Measurements from ENCODE around the gene CELF4.
"Not testable (repeated sequence)": the region's sequence is repeated elsewhere in the genome, so short reads cannot be mapped to it uniquely, and the experiment has no call there.

Gene CELF4

DNA sequence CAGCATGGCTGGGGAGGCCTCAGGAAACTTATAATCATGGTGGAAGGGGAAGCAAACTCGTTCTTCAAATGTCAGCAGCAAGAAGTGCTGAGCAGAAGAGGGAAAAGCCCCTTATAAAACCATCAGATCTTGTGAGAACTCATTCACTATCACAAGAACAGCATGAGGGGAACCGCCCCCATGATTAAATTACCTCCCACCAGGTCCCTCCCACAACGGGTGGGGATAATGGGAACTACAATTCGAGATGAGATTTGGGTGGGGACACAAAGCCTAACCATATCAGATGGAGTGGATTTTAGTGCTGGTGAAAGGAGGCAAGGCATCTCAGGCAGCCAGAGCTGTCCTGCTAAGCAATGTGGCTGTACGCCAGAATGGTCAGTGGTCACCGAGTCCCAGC is 104.3 kb downstream of the CELF4 start:
- not testable (repeated sequence) for ATAC-seq, DNase-seq

DNA sequence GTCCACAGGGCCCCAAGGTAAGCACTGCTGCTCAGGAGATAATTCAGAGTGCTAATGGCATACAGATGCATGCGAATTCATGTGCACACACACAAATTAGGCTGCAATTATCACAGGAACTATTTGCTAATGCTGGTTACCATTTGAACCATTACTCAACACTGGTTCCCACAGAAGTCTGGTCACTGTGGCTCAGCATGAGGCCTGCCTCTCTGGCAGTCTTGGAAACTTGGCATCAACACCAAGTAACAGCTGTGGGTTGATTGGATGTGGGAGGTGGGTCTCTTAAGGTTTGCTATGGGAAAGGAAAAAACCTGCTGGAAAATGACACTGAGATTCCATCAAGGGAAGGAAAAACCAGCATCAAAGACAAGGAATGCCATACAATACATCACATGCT is 105.0 kb downstream of the CELF4 start:
- ATAC-seq (no peak), DNase-seq (no peak)

DNA sequence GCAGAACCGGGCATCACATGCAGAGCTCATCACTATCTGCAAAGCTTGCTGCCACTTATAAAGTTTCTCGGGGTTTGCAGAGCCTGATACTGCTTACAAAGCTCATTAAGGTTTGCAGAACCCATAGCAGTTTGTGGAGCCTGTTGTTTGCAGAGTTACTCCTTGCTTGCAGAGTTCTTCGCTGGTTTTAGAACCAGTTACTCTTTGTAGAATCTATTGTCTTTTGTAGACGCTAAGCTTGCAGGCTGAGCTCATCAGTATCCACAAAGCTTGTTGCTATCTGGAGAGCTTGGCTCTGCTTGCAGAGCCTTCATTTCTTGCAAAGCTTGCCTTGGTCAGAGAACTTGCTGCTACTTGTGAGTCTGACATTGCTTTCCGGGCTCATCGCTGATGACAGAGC is 106.9 kb downstream of the CELF4 start:
- DNase-seq (no peak), ATAC-seq (no peak)

DNA sequence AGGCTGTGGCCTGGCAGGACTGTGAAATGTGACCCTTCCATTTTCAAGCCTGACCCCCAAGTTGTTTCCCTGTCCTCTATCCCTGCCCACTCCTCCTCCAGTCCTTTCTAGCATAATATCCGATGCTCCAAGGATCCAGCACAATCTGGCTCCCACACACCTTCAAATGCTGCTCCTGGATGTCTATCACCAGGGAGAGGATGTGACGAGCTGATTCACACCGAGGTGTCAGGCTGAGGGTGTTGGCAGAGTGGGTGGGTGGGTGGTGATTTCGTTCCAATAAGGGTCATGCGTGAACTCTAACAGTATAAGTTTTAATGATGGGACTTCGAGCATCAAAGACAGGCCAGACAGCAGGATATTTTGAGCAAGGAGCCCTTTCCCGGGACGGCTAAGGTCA is 107.8 kb downstream of the CELF4 start:
- DNase-seq (no peak), ATAC-seq (no peak)

DNA sequence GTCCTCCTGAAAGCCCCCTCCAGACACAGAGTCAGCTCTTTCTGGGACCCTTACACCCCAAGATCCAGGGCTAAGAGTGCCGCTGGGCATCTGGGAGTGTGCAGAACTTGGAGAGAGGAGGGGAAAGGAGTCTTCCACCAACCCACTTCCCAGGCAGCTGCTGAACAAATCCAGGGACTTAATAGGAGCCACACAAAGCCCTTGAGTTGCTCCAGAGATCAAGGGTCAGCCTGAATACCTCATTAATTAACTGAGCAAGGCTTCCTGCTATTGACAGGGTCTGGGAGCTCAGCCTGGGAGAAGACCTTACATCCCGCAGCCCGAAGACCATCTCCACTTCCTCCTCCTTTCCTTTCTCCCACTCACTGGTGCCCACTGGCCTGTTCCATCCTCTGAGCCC is 108.3 kb downstream of the CELF4 start:
- no peak for ATAC-seq
- DNase-seq = no peak

DNA sequence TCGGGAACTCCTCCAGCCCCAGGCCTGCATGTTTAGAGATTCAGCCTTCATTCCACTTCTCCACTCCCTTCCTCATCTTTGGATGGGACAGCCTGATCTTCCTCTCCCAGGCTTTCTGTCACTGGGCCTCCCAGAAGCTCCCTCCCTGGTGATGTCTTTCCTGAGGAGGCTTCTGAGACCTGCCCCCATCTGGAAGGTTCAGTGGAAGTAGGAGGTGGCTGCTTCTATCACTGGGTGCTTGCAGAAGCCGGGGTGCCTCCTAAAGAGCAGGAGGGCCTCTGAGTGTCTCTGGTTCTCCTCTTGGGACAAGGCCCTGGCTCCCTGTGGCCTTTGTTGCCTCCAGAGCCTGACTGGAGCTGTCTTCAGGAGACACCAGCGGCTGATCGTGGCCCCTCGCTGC is 108.7 kb downstream of the CELF4 start:
- DNase-seq (no peak), ATAC-seq (no peak)

DNA sequence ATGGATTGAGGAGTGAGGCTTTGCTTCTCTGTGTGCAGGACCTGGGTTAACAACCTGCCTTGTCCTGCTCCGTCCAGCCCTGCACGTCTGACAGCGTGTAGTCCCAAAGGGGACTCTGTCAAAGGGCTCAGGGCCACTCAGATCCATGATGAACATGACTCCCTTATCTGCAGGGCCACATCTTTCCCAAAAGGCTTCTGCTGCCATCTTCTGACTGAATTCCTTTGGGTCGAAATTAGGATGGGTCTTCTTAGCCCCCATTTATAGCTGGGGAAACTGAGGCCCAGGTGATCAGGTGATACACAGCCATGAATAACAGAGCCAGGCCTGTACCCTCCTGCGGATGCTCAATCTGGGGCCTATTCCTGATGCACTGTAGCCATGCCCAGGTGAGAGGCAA is 109.2 kb downstream of the CELF4 start:
- DNase-seq = no peak
- ATAC-seq = no peak

DNA sequence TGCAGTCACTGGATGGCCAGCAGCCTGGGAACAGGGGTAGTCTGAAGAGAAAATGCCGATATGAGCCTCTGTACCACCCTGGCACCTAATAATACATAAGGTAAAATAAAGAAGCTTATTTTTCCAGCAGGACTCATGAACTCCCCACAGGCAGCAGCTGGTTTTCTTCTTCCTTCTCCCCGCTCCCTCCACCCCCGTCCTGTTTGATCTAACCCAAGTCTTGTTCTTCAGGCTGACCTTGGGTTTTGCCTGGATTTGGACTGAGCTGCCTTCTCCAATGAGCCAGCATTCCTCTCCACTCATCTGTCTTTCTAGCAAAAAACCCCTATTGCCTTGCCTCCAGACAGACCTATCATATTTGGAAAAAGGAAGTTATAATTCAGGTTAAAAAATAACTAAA is 111.8 kb downstream of the CELF4 start:
- DNase-seq = no peak
- ATAC-seq = no peak

DNA sequence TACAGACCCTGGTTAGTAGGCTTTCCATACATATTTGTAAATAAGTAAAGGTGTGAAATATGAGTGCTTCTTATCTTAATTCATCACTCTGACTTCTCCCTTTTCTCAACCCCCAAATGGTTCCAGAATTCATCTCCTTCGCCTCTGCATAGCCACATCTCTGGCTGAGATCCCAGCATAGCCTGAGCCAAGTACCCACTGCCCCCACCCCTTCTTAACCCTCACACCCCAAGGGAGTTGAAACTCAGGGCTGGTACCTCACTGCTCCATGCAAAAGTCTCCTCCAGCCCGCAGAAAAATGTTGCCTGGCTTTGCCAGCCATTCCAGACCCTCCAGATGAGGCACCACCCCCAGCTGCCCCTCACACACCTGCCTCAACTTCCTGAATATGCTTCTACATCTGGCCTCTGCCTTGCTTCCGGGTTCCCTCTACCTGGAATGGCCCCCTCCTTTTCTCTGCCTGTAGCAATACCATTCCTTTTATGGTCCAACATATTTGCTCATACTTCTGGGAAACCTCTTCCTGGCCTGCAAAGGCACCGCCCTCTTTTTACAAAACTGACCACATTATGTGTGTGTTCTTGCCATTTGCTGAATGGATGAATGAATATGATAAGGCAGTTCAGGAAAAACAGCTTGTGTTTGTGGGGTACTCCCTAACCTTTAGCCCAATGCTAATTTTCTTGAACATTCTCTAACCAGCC is 112.8 kb downstream of the CELF4 start:
- DNase-seq (no peak), ATAC-seq (no peak)

DNA sequence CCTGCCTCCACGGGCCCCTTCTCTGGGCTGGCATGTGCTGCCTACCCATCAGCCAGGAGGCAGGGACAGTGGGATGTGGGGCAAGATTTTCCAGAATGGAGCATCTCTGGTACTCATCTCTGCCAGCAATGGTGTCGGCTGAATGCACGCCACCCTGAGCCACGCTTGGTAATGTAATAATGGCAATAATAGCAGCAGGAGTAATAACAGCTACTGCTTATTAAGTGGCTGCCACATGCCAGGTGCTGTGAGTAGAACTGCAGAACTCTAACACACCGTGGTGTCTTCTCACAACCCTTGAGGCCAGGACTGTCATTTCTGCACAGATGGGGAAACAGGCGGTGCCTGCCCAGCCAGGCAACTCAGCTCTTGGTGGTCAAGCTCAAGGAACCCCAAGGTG is 113.6 kb downstream of the CELF4 start:
- ATAC-seq (no peak), DNase-seq (no peak)

DNA sequence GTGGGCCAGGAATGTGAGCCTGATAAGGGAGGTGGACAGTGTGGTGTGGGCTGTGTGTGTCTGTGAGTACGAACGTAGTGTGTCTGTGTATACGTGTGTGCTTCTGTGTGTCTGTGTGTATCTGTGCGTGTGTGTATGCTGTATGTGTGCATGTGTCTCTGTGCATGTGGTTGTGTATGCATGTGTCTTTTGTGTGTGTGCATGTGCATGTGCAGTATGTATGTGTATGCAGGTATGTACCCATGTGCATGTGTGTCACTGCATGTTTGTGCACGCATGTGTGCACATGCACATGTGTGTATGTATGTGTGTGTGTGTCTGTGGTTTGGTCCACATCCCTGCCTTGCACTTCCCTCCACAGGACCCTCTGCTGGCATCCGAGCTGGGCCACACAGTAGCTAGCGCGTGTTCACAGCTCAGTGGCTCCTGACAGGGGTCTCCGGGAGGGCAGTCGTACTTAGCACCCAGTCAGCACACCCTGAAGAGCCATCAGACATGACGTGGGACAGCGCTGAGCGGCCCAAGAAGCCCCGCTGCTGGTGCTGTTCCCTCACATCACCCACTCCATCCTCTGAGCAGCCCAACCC is 114.3 kb downstream of the CELF4 start:
- DNase-seq (no peak), ATAC-seq (no peak)

DNA sequence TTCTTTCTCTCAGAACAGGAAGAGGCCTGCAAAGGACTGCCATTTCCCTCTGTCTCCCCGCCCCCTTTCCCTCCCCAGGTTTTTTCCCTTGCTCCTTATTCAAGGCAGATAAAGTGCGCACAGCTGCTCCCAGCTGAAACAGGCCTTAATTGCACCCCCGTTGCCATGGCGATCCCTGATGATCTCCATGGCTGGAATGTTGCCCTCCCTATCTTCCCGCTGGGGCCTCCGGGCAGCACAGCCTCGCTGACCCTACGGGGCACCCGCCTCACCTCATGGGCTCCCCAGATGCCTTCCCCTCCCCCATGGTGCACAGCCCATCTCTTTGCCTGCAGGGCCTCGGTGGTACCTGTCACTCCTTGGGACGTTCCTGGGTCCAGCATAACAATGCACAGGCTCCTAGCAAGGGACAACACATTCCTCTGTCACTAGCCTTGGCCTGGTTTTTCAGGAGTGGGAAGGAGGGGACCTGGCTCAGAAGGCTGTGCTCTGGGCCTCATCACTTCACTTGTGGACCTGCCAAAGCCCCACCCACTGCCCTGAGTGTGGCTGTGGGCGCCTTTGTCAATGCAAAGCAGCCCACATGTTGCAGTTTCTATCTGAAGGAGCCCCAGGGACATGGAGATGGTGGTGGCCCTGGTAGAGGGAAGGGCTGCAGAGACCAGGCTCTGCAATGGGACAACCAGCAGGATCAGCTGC is 115.0 kb downstream of the CELF4 start:
- no peak for ATAC-seq
- DNase-seq = no peak

DNA sequence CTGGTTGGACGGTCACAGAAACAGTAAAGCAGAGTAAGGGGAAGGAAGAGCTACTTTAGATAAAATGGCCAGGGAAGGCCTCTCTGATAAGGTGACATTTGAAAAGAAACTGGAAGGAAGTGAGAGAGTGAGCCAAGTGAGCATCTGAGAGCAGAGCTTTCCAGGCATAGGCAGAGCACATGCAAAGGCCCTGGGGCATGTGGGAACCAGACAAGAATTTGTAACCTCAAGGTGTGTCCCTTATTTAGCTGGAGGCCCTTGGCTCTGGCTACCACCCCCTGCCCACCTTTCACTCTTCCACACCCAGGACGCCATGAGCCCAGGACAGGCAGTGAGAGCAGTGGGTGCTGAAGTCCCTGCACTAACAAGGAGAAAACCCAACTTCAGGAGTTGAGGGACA is 116.0 kb downstream of the CELF4 start:
- no peak for DNase-seq

DNA sequence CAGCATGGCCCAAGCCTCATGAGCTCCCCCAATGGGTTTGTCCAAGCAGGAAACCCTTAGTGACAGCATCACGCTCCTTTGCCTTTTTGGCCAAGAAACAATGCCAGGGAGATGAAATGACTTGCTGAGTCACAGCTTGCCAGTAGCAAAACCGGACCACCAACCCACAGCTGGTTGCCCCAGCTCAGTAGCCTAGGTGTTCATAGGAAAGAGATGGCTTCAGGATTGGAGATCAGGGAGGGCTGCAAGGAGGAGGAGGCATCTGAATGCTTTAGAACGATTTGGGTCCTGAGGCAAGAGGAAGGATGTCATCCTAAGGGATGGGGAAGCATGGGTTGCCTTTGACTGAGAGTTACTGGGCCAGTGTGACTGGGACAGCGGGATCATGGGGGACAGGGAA is 116.7 kb downstream of the CELF4 start:
- ATAC-seq (no peak), DNase-seq (no peak)

More for the DNA sequence above, 116.0 kb downstream of the CELF4 start:
- ATAC-seq = no peak

DNA sequence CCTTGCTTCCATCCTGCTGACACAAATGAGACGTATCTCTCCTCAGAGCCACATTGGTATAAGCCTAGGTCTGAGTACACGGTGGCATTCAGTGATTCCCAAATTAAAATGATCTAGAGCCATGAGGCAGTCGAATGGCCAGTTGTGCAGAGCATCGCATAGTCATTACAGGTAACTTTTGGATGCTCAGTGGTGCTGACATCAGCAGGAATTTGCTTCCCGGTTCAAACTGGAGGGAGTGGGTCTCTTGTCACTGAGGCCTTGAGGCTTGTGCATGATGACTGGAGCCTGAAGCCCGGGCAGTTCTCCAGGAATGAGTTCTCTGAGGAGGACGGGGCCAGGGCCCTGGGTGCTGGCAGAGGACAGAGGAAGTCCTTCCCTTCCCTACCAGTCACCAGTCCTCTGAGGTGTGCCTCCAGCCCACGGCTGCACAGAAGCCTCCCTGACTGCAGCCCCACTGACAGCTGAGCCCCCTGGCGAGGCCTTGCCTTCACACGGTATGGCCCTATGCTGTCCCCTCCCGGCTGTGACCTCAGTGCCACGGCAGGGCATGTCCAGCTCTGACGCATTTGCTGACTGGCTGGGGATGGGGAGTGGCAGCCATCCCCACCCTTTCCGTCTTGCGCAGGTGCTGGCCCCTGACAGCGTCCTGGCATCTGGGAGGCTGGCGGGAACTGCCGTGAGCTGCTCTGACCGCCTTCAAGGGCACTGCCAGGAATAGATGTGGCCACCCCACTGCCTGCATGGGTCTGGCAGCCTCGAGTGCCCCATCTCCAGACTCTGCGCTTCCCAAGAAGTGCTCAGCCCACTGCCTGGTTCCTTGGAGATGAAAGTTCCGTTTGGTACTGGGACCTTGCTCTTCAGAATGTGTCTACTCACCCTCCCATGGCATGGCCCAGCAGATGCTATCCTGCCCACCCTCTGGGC is 117.4 kb downstream of the CELF4 start:
- ATAC-seq = no peak
- DNase-seq = no peak

DNA sequence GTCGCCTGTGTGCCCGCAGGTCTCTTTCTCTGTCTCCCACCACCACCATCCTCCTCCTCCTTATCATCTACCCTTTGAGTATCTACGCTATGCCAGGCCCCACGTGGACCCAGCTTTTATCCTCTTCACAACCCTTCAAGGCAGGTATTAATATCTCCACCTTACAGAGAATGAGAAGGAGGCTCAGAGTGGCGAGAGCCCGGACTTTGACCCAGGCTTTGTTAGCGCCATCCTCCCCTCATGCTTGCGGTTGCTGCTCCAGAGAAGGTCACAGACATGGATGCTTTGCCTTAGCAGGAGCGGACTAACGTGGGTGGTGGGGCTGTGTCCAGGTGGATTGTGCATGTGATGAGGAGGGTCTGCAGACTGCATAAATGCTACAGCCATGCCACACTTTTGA is 119.8 kb downstream of the CELF4 start:
- no peak for DNase-seq
- ATAC-seq = no peak

DNA sequence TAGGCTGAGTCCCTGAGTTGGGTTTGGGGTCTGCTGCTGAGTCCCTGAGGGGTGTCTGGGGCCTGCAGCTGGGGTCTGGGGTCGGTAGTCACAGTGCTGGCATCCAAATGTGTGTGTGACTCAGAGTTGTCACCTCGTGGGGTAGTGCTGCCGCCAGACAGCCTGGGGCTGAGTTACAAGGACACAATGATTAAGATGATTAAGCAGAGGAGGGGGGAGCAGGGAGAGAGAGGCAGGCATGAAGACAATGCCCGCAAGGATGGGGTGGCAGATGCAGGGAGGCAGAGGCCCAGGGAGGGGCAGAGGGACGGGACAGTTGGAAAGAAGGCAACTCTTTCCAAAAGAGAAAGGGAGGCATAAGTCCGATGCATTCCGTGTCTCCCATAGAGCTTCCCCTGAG is 120.2 kb downstream of the CELF4 start:
- no peak for ATAC-seq
- DNase-seq = no peak

DNA sequence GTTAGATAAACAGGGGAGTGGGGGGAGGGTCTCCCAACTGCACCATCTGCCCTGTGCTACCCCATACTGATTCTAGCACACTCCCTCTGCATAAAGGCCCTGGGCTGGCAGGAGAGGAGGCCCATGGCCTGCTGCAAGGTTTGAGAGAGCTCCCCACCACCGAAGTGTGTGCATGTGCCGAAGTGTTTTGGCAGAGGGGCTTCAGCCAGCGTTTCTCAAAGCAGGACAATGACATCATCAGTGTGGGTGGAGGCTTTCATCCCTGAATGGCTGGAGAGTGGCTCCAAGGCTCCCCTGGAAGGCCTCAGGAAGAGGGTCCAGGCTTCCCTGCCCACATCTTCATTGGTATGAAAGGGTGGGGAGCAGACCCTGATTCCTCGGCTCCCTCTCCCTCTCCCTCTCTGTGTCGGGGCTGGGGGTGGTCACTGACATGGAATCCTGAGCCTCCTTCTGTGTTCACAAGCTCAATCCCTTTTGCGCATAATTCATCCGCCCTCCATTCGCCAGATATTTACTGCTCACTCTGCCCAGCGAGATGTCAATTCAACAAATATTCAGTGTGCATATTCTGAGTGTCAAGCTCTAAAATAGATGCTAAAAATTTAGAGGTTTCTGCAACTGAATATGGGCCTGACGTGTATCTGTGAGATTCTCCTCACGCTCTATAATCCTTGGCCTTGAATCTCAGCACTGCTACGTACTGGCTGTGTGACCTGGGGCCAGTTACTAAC is 122.1 kb downstream of the CELF4 start:
- ATAC-seq (no peak), DNase-seq (no peak)

DNA sequence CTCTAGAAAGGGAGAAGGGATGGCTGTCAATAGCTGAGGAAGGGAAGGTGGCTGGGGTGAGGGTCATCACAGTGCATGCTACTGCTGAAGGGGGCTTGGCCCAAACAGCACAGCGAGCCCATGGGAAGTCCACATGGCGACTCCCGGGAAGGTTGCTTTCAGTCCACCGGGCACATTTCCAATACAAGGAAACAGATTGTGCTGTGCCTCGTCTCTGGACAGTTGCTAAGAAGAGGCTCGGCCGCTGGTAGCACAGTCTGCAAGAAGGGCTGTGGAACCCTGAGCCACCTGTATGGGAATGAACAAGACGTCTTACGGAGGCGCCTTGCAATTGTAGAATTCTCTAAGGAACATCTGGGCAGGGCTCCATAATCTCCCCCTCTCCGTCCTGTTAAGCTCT is 123.1 kb downstream of the CELF4 start:
- ATAC-seq (no peak), DNase-seq (no peak)

DNA sequence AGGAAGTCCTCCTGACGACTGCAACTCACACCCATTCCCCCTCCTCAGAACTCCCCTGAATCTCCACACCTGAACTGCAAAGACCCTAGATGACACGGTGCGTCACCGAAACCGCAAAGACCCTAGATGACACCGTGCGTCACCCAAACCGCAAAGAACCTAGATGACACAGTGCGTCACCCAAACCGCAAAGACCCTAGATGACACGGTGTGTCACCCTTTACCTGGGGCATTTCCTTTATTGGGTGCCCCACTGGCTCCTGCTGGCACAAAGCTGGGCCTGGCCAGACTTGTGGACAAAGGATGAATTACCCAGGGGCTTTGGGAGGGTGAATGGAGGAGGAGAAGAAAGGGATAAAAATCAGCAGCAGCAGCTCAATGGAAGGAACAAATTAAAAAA is 123.8 kb downstream of the CELF4 start:
- ATAC-seq (no peak), DNase-seq (no peak)

DNA sequence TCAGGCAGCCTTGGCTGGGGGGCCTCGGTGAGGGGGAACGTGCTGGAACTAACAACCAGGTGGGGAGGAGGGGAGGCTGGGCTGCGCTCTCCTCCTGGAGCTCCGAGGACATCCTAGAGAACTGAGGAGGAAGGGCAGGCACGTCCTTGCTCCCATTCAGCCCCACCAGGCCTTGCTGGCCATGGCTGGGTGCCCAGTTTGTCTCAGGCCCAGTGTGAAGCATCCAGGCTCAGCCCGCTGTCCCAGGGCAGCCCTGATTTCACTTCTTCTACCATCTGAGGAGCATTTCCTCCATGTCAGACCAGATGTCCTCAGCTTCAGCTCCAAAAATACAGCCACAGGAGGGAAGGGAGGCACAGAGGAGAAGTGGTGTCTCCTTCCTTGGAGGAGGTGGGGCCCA is 125.4 kb downstream of the CELF4 start:
- no peak for DNase-seq
- no peak for ATAC-seq
